ENCODE results near the gene NDUFS6.
"Not testable (repeated sequence)": the region's sequence is repeated elsewhere in the genome, so short reads cannot be mapped to it uniquely, and the experiment has no call there.

The NDUFS6 gene

GRCh38 chr5:1784197-1785050 is 16.8 kb upstream of the NDUFS6 start:
- DNase-seq, result no peak

DNA sequence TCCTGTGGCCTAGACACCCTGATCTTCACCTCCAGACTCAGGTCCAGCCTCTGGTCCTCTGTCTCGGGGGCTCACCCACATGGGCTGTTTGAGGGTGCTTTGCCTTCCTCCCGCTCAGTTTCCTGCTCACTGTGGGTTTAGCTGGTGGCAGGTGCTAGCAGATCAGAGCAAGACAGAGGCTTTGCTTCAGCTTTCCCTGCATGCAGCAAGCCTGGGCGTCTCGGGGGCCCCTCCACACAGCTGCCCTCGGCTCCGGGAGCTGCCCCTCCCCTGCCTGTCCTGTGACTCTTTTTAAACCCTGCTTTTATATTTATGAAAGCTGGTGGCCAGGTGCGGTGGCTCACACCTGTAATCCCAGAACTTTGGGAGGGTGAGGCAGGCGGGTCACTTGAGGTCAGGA is 16.1 kb upstream of the NDUFS6 start:
- DNase-seq, result no peak

- no peak for DNase-seq
Observed at GRCh38 chr5:1785984-1786383, 15.2 kb upstream of the NDUFS6 start.

- no peak for DNase-seq
Observed at GRCh38 chr5:1786621-1787471, 14.4 kb upstream of the NDUFS6 start.

GRCh38 chr5:1787472-1788047 is 13.6 kb upstream of the NDUFS6 start:
- DNase-seq, result no peak

DNA sequence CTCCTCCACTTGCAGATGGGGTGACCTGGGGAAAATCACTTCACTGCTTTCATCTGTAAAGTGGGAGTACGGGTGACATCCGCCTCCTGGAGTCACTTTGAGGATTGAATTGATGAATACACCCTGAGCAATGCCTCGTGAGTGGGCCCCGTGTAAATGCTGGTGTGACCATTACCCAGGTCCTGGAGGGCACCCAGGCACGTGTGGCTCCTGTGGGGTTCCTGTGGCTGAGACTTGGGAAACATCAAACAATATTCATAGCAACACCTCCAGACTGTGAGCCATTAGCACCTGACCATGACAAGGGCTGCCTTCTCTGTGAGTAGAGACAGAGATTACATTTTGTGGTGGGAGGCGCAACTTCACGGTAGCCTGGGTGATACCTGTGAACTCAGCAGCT is 13.0 kb upstream of the NDUFS6 start:
- no peak for DNase-seq

GRCh38 chr5:1788828-1789227 is 12.4 kb upstream of the NDUFS6 start:
- DNase-seq, result no peak

GRCh38 chr5:1789438-1789833 is 11.8 kb upstream of the NDUFS6 start:
- DNase-seq, result not testable (repeated sequence)

DNA sequence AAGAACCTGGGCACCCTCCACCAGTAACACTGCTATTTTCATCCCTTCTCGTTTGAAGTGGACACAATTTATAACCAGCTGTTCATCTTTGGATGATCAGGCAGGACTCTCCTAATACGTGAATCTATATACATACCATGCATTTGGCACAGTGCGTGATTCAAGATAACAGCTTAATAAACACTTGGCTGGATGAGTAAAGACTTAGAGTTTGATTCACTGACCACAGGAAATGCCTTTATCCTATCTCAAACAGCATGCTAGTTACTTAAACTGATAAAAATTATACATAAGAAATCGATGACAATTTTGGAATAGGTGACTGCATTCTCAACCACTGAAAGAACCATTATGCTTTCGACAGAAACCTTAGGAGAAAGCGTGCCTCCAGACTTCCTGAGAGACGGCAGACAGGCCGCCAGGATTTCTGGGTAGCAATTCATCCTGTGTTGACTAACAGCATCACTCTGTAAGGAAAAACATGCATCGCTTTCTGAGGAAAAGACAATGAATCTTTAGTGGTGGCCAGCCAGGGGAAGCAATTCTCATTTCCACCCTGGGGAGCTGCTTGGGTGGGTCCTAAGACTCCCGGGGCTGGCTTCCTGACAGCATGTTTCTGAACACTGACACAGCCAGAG is 11.3 kb upstream of the NDUFS6 start:
- DNase-seq, result no peak

- DNase-seq, result no peak
Observed at GRCh38 chr5:1791176-1791575, 10.0 kb upstream of the NDUFS6 start.

- DNase-seq, result peak; percentile 27
Observed at GRCh38 chr5:1792842-1793266, 8.4 kb upstream of the NDUFS6 start.

- DNase-seq, result no peak
Observed at GRCh38 chr5:1793301-1793740, 7.9 kb upstream of the NDUFS6 start.

DNA sequence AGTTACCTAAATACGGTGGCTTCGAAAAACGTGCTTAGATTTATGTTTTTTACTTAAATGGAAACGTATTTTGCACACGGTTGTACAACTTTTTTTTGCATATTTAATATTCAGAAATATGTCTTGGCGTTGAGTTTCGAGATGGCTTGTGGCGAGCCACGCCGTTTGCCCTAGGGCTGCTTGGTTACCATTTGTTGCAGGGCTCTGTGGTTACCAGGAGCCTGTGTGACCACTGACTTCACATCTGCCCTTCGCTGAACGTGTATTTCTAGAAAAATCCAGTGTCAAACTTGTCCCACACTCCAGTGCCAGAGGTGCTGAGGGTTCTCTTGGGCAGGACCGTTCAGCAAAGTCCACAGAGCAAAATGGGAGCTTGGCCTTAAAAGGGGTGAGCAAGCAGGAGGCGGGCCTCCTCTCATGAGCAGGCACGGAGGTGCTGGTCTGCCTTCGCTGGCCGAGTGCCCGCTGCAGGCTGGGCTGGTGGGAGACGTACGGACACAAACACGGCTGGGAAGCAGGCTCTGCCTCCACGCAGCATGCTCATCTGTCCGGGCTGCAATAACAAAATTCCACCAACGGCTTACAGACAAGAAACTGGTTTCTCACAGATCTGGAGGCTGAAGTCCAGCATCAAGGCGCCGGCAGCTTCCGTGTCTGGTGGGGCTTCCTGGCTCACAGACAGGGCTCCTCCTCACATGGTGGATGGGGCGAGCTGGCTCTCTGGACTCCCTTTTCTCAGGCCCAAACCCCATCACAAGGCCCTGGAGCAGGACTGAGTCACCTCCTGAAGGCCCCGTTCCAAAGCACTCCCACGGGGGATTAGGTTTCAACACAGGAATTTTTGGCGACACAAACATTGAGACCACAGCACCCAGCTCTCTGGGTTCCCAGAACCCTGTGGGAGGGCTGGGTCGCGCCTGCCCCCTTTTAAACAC is 7.0 kb upstream of the NDUFS6 start:
- no peak for DNase-seq

DNA sequence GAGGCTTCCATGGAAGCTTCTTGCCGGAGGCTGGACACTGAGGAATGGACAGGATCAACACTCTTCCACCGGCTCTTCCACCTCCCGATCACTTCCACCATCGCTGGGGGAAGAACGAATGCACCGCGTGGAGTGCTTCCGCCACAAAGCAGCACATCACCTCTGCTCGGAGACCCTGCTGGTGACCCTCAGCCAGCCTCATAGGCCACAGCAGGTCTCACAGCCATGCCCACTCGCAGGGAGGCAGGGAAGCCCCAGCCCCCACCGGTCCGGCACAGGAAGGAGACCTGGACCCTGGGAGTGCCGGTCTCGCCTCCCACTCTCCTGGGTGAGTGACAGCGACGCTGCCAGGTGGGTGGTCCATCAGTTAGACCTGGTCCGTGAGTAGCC is 6.3 kb upstream of the NDUFS6 start:
- DNase-seq, result no peak

DNA sequence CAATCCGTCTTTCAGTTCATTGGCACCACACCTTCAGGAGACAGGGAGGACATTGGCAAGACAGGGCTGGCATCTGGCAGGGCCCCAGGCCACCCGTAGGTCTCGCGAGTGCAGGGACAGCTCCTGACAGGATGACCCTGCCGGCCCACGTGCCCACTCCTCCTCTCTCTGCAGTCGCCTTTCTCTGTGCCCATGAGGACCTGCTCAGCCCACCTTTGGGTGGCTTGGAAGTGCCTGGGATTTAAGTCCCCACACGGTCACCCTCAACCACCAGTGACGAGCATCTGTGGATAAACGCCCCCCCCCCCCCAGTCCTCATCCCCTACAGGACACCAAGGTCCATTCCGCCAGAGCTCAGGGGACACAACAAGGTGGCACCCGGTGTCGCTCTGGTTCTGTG is 5.7 kb upstream of the NDUFS6 start:
- no peak for DNase-seq

DNA sequence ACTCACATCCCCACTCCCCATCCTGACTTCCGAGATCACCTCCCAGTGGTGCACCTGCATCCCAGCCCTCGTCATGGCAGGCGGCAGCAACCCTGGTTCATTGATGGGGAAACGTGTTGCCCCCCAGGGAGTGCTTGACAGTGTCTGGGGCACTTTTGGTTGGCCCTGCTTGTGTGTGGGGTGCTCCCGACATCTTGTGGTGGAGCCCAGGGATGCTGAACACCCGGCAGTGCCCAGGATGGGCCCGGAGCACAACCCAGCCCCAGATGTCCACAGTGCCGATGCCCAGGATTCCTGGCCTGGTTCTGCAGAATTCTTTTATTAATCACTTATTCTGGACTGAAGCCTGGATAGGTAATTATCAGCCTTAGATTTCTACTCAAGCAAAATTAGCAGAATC is 5.3 kb upstream of the NDUFS6 start:
- no peak for DNase-seq

- no peak for DNase-seq
Observed at GRCh38 chr5:1796371-1797102, 4.7 kb upstream of the NDUFS6 start.

- DNase-seq, result no peak
Observed at GRCh38 chr5:1797103-1797800, 4.0 kb upstream of the NDUFS6 start.

DNA sequence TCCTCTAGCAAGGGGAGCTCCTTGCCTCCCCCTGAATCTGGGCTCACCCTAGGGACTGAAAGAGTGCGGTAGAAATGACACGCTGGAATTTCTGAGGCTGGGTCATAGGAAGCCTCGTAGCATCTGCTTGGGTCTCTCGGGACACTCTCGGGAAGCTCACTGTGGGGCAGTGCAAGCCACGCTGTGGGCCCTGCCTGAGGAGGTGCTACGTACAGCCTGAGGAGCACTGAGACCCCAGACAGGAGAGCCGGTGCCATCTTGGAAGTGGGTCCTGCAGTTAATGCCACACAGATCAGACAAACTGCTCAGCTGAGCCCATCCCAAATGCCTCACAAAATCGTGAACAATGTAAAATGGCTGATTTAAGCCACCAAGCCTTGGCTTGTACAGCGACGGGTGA is 3.4 kb upstream of the NDUFS6 start:
- DNase-seq, result no peak

DNA sequence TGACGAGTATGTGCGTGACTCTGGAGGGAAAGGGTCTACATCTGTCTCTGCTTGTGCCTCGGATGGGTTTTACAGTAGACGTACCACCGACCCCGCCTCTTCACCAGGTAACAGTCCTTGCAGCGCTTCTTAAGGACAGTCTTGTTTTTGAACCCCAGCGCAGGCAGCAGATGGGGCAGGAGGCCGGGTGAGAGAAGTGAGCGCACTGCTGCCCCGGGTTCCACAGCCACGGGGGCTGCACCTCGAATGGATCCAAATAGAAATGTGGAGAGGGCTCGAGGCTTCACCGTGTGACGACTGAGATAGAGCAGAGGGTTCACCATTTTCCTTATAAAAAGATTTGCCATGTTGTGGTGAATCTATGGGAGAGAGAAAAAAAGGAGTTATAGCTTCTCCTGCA is 2.6 kb upstream of the NDUFS6 start:
- DNase-seq, result not testable (repeated sequence)
